GM10847 (cell line): Measurements from ENCODE around the gene PCDH17.

Experiments used
- POLR2A ChIP-seq: IDR thresholded peaks from 2 replicates; pipeline ENCODE4 v1.6.1; 2011; ENCODE audit not compliant: insufficient read length; ENCODE audit errors: extremely low read depth

Gene PCDH17

GRCh38 chr13:57748096-57748495 lies 116.6 kb downstream of the PCDH17 start:
- TF ChIP-seq POLR2A: no peak

GRCh38 chr13:57760951-57761350 lies 129.4 kb downstream of the PCDH17 start:
- no peak for TF ChIP-seq POLR2A

- no peak for TF ChIP-seq POLR2A
Measured at GRCh38 chr13:57763689-57764088, 132.1 kb downstream of the PCDH17 start.
